GM21528 (cell line): Measurements from ENCODE around the gene NLRC3.
"Not testable (repeated sequence)": the region's sequence is repeated elsewhere in the genome, so short reads cannot be mapped to it uniquely, and the experiment has no call there.

Experiments used
- ATAC-seq: cut with Tn5 transposase; IDR thresholded peaks from one replicate; pipeline ENCODE4 v1.9.1; 2021; ENCODE audit warnings: mild to moderate bottlenecking, moderate library complexity; ENCODE audit not compliant: unreplicated experiment, low FRiP score

The NLRC3 gene

DNA sequence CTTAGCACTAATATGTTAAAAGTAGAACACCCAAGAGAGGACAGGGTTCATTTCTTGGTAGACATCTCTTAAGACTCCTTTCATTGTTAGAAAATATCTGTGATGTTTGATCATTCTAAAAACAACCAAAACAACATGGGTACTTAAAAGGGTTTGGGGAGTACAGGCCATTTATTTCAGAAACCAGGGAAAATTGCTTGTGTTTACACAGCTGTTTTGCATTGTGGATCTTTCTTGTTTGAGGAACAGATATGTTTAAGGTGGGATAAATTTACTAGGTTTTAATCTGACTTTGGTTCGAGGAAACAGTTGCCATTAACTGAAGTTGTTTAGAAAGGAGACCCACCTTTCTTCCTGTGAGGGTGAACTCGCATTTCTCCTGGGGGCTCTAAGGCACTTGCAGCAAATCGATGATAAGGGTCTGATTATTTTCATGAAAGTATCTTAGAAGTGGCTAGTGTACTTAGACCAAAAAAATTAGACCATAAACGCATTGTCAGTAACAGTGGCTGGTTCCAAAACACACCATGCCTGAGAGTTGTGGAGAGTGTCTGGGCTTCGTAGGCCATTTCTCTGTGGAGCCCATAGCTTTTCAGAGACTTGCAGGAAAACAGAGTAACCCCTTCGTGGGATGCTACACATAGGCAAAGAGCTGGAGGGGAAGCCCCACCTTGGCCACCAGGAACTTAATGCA is 58.8 kb downstream of the NLRC3 start:
- no peak for ATAC-seq

GRCh38 chr16:3515897-3516296 is 61.3 kb downstream of the NLRC3 start:
- no peak for ATAC-seq

DNA sequence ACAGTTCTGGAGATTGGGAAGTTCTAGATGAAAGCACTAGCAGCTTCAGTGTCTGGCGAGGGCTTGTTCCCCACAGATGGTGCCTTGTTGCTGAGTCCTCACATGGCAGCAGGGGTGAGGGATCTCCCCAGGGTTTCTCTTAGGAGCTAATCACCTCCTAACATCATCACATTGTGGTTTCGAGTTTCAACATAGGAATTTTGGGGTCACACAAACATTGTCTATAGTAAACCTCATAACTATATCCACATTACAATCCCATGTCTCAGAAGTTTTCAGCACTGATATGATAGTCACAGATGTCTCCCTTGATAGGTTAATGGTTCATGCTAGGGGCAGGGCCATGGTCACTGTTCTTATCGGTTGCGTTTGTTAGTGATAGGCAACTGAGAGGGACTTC is 62.6 kb downstream of the NLRC3 start:
- no peak for ATAC-seq

DNA sequence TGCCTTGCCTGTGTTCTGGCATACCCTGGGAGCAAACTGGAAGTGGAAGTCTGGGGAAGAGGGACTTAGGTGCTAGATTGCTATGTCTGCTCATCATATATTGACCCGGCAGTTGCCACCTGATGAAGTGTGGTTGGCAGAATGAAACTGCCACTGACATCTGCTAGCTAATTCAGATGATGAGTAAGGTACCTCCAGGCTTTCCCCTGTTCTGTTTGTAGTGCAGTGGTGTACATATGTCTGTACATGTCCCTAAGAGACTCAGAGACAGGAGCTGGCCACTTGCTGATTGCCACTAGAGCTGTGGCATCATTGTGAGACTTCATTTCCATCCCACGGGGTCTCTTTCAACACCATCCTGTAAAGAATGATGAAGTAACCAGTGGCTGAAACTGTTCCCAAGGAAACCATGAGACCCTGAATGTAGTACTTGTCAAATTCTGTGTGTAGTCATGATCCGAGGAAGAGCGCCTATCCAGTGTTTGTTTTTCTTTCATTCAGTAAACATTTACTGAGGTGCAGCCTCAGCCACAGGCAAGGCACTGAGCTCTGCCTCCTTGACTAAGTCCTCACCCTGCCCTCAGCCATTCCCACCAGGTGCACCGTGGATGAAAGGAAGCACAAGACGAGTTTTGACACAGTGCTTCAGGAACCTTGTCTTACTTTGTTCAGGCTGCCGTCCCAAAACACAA is 63.2 kb downstream of the NLRC3 start:
- ATAC-seq, result no peak

- ATAC-seq, result no peak
These were observed 65.7 kb downstream of the NLRC3 start for GRCh38 chr16:3511286-3512180.

GRCh38 chr16:3510416-3510815 is 66.8 kb downstream of the NLRC3 start:
- ATAC-seq, result no peak

DNA sequence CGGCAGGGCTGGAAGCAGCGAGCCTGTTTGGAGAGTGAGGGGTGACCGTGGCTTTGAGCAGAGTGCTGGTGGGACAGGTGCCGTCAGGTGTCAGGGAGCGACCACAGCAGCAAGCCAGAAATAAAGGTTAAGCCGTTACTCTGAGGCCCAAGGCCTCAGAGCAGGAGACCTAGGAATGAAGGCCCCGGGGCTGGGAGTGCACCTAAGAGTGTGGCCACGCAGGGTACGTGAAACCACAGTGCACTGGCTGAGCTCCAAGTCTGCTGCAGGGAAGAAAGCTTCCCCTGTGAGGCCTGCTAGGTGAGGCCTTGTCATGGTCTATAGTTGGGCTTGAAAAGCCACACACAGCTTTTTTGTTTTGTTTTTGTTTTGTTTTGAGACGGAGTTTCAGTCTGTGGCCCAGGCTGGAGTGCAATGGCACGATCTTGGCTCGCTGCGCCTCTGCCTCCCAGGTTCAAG is 67.7 kb downstream of the NLRC3 start:
- no peak for ATAC-seq

DNA sequence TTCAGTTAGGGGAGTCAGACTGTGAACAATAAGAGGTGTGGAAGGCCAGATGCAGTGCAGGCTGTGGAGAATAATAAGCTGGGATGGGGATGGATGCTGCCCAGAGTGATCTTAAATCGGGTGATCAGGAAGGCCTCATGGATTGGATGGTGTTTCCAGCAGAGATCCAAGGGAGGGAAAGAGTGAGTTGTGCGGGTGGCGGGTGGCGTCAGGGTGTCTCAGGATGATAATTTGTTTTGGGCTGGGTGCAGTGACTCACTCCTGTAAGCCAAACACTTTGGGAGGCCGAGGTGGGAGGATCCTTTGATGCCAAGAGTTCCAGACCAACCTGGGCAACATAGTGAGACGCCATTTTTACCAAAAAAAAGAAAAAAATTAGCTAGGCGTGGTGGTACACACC is 68.5 kb downstream of the NLRC3 start:
- no peak for ATAC-seq

GRCh38 chr16:3503523-3503922 is 73.7 kb downstream of the NLRC3 start:
- ATAC-seq, result no peak

DNA sequence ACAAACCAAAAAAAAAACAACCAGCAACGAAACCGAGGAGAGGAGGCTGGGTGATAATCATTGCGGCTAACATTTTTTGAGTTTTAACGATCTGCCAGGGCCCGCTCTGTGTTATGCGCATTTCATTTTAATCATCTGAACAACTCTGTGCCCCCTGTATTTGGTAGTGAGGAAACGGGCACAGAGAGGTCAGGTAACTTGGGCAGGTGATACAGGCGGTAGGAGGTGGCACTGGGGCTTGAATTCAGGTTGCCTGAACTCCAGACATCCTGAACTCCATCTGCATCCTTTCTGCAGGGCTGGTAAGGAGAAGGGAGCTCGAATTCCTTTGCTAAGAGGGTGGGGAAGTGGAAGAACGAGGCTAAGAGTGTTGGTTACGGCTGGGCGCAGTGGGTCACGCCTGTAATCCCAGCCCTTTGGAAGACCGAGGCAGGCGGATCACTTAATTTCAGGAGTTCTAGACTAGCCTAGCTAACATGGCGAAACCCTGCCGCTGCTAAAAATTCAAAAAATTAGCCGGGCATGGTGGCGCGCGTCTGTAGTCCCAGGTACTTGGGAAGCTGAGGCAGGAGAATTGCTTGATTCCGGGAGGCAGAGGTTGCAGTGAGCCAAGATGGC is 75.3 kb downstream of the NLRC3 start:
- no peak for ATAC-seq

DNA sequence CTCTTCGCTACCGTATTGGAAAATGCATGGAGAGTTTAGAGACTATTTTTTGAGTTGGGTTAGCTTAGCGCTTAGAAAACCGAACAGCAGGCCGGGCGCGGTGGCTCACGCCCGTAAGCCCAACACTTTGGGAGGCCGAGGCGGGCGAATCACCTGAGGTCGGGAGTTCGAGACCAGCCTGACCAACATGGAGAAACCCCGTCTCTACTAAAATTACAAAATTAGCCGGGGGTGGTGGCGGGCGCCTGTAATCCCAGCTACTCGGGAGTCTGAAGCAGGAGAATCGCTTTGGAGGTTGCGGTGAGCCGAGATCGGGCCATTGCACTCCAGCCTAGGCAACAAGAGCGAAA is 75.8 kb downstream of the NLRC3 start:
- ATAC-seq, result not testable (repeated sequence)

DNA sequence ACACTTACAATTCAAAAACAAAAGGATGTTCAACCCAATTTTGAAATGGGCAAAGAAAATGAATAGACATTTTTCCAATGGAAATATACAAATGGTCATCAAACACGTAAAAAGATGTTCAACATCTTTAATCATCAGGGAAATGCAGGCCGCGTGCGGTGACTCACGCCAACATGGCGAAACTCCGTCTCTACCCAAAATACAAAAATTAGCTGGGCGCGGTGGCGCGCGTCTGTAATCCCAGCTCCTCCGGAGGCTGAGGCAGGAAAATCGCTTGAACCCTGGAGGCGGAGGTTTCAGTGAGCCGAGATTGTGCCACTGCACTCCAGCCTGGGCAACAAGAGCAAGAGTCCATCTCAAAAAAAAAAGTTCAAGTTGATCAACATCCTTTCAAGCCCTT is 78.2 kb downstream of the NLRC3 start:
- ATAC-seq, result no peak

GRCh38 chr16:3497771-3498170 is 79.4 kb downstream of the NLRC3 start:
- ATAC-seq, result no peak

DNA sequence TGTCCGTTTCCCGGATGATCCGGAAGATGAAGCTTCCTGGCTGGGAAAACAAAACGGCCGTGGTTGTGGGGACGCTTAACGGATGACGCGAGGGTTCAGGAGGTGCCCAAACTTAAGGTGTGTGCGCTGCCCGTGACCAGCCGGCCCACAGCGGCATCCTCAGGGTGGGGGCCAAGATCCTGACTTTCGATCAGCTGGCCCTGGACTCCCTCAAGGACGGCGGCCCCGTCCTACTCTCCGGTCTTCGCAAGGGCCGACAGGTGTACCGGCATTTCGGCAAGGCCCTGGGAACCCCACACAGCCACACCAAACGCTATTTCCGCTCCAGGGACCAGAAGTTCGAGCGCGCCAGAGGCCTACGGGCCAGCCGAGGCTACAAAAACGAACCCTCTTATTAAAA is 80.8 kb downstream of the NLRC3 start:
- ATAC-seq, result no peak

GRCh38 chr16:3495176-3495575 is 82.0 kb downstream of the NLRC3 start, which contains the start of gene C16orf90:
Gene C16orf90 (minus strand): TSS chr16:3495489. CDS start chr16:3495421, 68 bp downstream.
- no peak for ATAC-seq

- ATAC-seq, result no peak
These were observed 82.7 kb downstream of the NLRC3 start for GRCh38 chr16:3494386-3494973.

- ATAC-seq, result no peak
These were observed 84.8 kb downstream of the NLRC3 start for GRCh38 chr16:3492356-3492755.

DNA sequence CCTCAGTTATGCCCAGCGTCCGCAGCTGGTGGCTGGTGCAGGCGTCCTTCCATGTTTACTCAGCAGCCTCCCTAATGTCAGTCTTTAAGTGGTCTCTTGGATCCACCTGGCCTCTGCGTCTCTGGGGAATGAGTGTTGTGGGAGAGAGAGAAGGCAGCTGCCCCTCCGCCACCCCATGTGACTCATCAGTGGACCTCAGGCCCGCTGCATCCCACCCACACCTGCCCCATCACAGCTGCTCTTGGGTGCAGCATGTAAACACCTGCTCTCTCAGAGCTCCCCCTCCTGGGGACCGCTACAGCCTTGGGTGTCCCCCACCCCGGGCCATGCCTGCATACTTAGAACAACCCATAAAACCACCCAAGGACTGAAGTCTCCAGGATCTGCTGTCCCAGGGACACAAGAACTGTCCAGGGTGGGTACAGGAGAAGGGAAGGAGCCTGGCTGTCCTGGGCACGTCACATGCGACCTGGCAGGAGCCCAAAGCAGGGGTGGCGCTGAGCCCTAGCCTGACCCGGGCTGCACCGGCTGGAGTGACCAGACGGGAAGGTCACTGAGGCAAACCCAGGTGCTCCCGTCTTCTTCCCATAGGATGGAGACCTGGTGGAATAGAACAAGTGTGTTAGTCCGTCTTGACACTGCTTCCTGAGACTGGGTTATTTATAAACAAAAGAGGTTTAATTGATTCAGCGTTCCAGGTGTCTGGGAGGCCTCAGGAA is 86.1 kb downstream of the NLRC3 start:
- ATAC-seq, result no peak
